Stromal cell of bone marrow (primary cell): ENCODE results near the gene PHLPP1.
"Not testable (repeated sequence)": the region's sequence is repeated elsewhere in the genome, so short reads cannot be mapped to it uniquely, and the experiment has no call there.

ENCODE experiments used
- DNase-seq: peaks from one replicate; pipeline ENCODE4 v3.0.0-alpha.2; 2012; ENCODE audit warnings: low read depth

The PHLPP1 gene

GRCh38 chr18:62773691-62774090, 58.4 kb downstream of the PHLPP1 start:
- DNase-seq = no peak

- DNase-seq = no peak
These were observed 60.8 kb downstream of the PHLPP1 start for GRCh38 chr18:62776024-62776570.

GRCh38 chr18:62777814-62778213, 62.5 kb downstream of the PHLPP1 start:
- DNase-seq = no peak

GRCh38 chr18:62778976-62779869, 63.9 kb downstream of the PHLPP1 start:
- DNase-seq = no peak

- no peak for DNase-seq
These were observed 65.9 kb downstream of the PHLPP1 start for GRCh38 chr18:62781262-62781661.

GRCh38 chr18:62781893-62782292, 66.6 kb downstream of the PHLPP1 start:
- DNase-seq = peak; percentile 59

GRCh38 chr18:62784338-62784965, 69.1 kb downstream of the PHLPP1 start:
- DNase-seq = peak; percentile 44

GRCh38 chr18:62784966-62785413, 69.6 kb downstream of the PHLPP1 start:
- peak; percentile 24 for DNase-seq

GRCh38 chr18:62786689-62787088, 71.3 kb downstream of the PHLPP1 start:
- no peak for DNase-seq

GRCh38 chr18:62788111-62788510, 72.8 kb downstream of the PHLPP1 start:
- DNase-seq = no peak

GRCh38 chr18:62788876-62789275, 73.5 kb downstream of the PHLPP1 start:
- DNase-seq = no peak

GRCh38 chr18:62790871-62791772, 75.8 kb downstream of the PHLPP1 start:
- DNase-seq = peak; percentile 61

GRCh38 chr18:62792016-62792415, 76.7 kb downstream of the PHLPP1 start:
- no peak for DNase-seq

GRCh38 chr18:62795813-62796212, 80.5 kb downstream of the PHLPP1 start:
- no peak for DNase-seq

- no peak for DNase-seq
These were observed 80.9 kb downstream of the PHLPP1 start for GRCh38 chr18:62796216-62796621.

- DNase-seq = no peak
These were observed 82.0 kb downstream of the PHLPP1 start for GRCh38 chr18:62797329-62797728.

- no peak for DNase-seq
These were observed 84.6 kb downstream of the PHLPP1 start for GRCh38 chr18:62799977-62800376.

- no peak for DNase-seq
These were observed 87.2 kb downstream of the PHLPP1 start for GRCh38 chr18:62802523-62802922.

- no peak for DNase-seq
These were observed 92.1 kb downstream of the PHLPP1 start for GRCh38 chr18:62807396-62807795.

- no peak for DNase-seq
These were observed 92.8 kb downstream of the PHLPP1 start for GRCh38 chr18:62808123-62808522.

- DNase-seq = not testable (repeated sequence)
These were observed 94.1 kb downstream of the PHLPP1 start for GRCh38 chr18:62809445-62809844.

- no peak for DNase-seq
These were observed 94.6 kb downstream of the PHLPP1 start for GRCh38 chr18:62809900-62810299.
